Prostate gland (tissue), 2 donors: ENCODE results near the gene PDE12. TPM values are rescaled to one million over a fixed set of nuclear protein-coding genes. Genes with fewer than 3 reads are reported as not detected.

Experiments
- DNase-seq: peaks from one replicate; pipeline ENCODE4 v3.0.0-alpha.2; 2019; ENCODE audit warnings: low spot score
- H3K27ac ChIP-seq, 2 donors: fragments of 200-600 bp; sonication (generic); 2 replicates each; pipeline ENCODE4 v1.5.1; 2017 to 2019
- H3K27me3 ChIP-seq: fragments of 200-600 bp; sonication (generic); replicated peaks from 2 replicates; pipeline ENCODE4 v1.5.1; 2019; ENCODE audit not compliant: insufficient read depth
- H3K36me3 ChIP-seq, 2 donors: fragments of 200-600 bp; sonication (generic); 1 replicate in 1 of 2; 2 replicates in 1 of 2; pipeline versions ENCODE4 v1.5.1 to v1.8.1; 2017 to 2019
- H3K4me1 ChIP-seq: fragments of 200-600 bp; sonication (generic); replicated peaks from 2 replicates; pipeline ENCODE4 v1.5.1; 2019
- H3K4me3 ChIP-seq, 2 donors: fragments of 200-600 bp; sonication (generic); 2 replicates each; pipeline ENCODE4 v1.5.1; 2017 to 2019
- H3K9me3 ChIP-seq: fragments of 200-600 bp; sonication (generic); 2 replicates; pipeline ENCODE4 v1.5.1; 2017
- CTCF ChIP-seq, 4 experiments: fragments of 200-600 bp in 2 of 4; fragments of 450-650 bp in 2 of 4; sonication (generic) in 2 of 4; IDR thresholded peaks; 1 replicate in 3 of 4; 2 replicates in 1 of 4; pipeline ENCODE4 v1.5.1; 2016 to 2019; ENCODE audit warnings: antibody characterized with exemption in 4 of 4, mild to moderate bottlenecking in 2 of 4, moderate library complexity in 2 of 4
- POLR2A ChIP-seq: fragments of 450-650 bp; IDR thresholded peaks from one replicate; pipeline ENCODE4 v1.6.1; 2016; ENCODE audit warnings: antibody characterized with exemption, mild to moderate bottlenecking
- POLR2AphosphoS5 ChIP-seq: sonication (generic); formaldehyde crosslinking; IDR thresholded peaks from one replicate; pipeline ENCODE4 v1.6.1; 2017; ENCODE audit warnings: antibody characterized with exemption
- WGBS: methylation state at CpG from one replicate; pipeline ENCODE4 v1.1.5; 2018; 5-methylcytosine and 5-hydroxymethylcytosine counted together
- intact Hi-C: fragments of 100-400 bp; cut with DNase I; formaldehyde crosslinking; loops from one replicate; pipeline ENCODE4 v1.14.2; 2022
- total RNA-seq, 2 donors: library from RNA; depleted of rRNA; stranded (reverse); fragments of >200 nt; gene quantifications; one replicate each; pipeline ENCODE4 v1.1.0, GENCODE V29; 2016

The PDE12 gene
- total RNA-seq, 2 donors from 2014 or later: 22.8 to 23.3 TPM

- Histone ChIP-seq H3K27me3 (no peaks in the 10 kb centered on the region), H3K9me3 (no peaks in the 10 kb centered on the region), H3K4me3 (no peak overlapping the region), H3K4me1 (no peaks in the 10 kb centered on the region), H3K27ac (no peak overlapping the region), H3K36me3 (no peaks in the 10 kb centered on the region)
- WGBS: 86% methylated on average over 2 of the region's 2 CpGs
- intact Hi-C loops: no loop called here
- TF ChIP-seq POLR2A (no peak), POLR2AphosphoS5 (no peak), CTCF (IDR thresholded peaks at IDR 0.05) (no peak)
- DNase-seq: no peak
These were observed 27.5 kb downstream of the PDE12 start for GRCh38 chr3:57583544-57583943.

GRCh38 chr3:57586778-57587177, 30.7 kb downstream of the PDE12 start:
- no peaks in the 10 kb centered on the region for H3K27me3 ChIP-seq
- intact Hi-C loops: no loop called here
- no peak for TF ChIP-seq POLR2A
- 79% methylated on average over 6 of the region's 6 CpGs for WGBS
- H3K4me3 ChIP-seq: no peak overlapping the region
- no peaks in the 10 kb centered on the region for H3K4me1 ChIP-seq
- no peak overlapping the region for H3K27ac ChIP-seq
- H3K9me3 ChIP-seq: no peaks in the 10 kb centered on the region
- no peaks in the 10 kb centered on the region for H3K36me3 ChIP-seq
- DNase-seq: no peak

GRCh38 chr3:57587905-57588304, 31.8 kb downstream of the PDE12 start:
- Histone ChIP-seq H3K4me1 (no peaks in the 10 kb centered on the region), H3K9me3 (no peaks in the 10 kb centered on the region), H3K27me3 (no peaks in the 10 kb centered on the region), H3K36me3 (no peaks in the 10 kb centered on the region), H3K27ac (no peak overlapping the region), H3K4me3 (no peak overlapping the region)
- intact Hi-C loops: no loop called here
- no peak for DNase-seq
- WGBS: 76% methylated on average over 2 of the region's 2 CpGs
- TF ChIP-seq CTCF (IDR thresholded peaks at IDR 0.05) (no peak), POLR2A (no peak), POLR2AphosphoS5 (no peak)

GRCh38 chr3:57592306-57592705, 36.2 kb downstream of the PDE12 start:
- no peak overlapping the region for H3K27ac ChIP-seq
- intact Hi-C loops: no loop called here
- WGBS: 78% methylated on average over 6 of the region's 6 CpGs
- H3K36me3 ChIP-seq: no peaks in the 10 kb centered on the region
- H3K9me3 ChIP-seq: no peaks in the 10 kb centered on the region
- no peak for TF ChIP-seq POLR2A
- TF ChIP-seq CTCF (IDR thresholded peaks at IDR 0.05): no peak
- no peak for TF ChIP-seq POLR2AphosphoS5
- no peaks in the 10 kb centered on the region for H3K27me3 ChIP-seq
- DNase-seq: no peak
- no peak overlapping the region for H3K4me3 ChIP-seq
- no peaks in the 10 kb centered on the region for H3K4me1 ChIP-seq

- H3K4me3 ChIP-seq: no peak overlapping the region
- TF ChIP-seq CTCF (IDR thresholded peaks at IDR 0.05) (no peak), POLR2A (no peak), POLR2AphosphoS5 (no peak)
- H3K36me3 ChIP-seq: no peaks in the 10 kb centered on the region
- H3K27me3 ChIP-seq: no peaks in the 10 kb centered on the region
- WGBS: 72% methylated on average over 4 of the region's 4 CpGs
- H3K9me3 ChIP-seq: no peaks in the 10 kb centered on the region
- H3K4me1 ChIP-seq: no peaks in the 10 kb centered on the region
- intact Hi-C loops: no loop called here
- no peak for DNase-seq
- no peak overlapping the region for H3K27ac ChIP-seq
These were observed 38.1 kb downstream of the PDE12 start for GRCh38 chr3:57594144-57594543.
